Neural cell (in vitro differentiated cells): Measurements from ENCODE around the gene GCK.

Experiments
- CTCF ChIP-seq: fragments of 450-650 bp; IDR thresholded peaks from 2 replicates; pipeline ENCODE4 v1.5.1; 2014; ENCODE audit warnings: antibody characterized with exemption, mild to moderate bottlenecking, moderate library complexity; ENCODE audit not compliant: poor library complexity, severe bottlenecking
- EP300 ChIP-seq: fragments of 450-650 bp; conservative IDR thresholded peaks from 2 replicates; pipeline ENCODE4 v1.6.1; 2014; ENCODE audit warnings: antibody characterized with exemption, mild to moderate bottlenecking, moderate library complexity; ENCODE audit not compliant: poor library complexity, severe bottlenecking
- EZH2 ChIP-seq: fragments of 200-600, 300-800 bp; shearing (Covaris generic), sonication (generic); IDR thresholded peaks from 2 replicates; pipeline ENCODE4 v1.6.1; 2014; ENCODE audit warnings: antibody characterized with exemption, low read length, borderline replicate concordance, mild to moderate bottlenecking; ENCODE audit not compliant: insufficient read depth, poor library complexity, severe bottlenecking
- MXI1 ChIP-seq: fragments of 450-650 bp; conservative IDR thresholded peaks from 2 replicates; pipeline ENCODE4 v1.6.1; 2014; ENCODE audit warnings: antibody characterized with exemption, mild to moderate bottlenecking; ENCODE audit not compliant: poor library complexity, severe bottlenecking
- POLR2AphosphoS5 ChIP-seq: IDR thresholded peaks from 2 replicates; pipeline ENCODE4 v1.6.1; 2012
- RAD21 ChIP-seq: fragments of 450-650 bp; conservative IDR thresholded peaks from 2 replicates; pipeline ENCODE4 v1.6.1; 2014; ENCODE audit warnings: antibody characterized with exemption, mild to moderate bottlenecking, moderate library complexity
- REST ChIP-seq: IDR thresholded peaks from 2 replicates; pipeline ENCODE4 v1.6.1; 2012; ENCODE audit warnings: borderline replicate concordance
- SMC3 ChIP-seq: fragments of 450-650 bp; conservative IDR thresholded peaks from 2 replicates; pipeline ENCODE4 v1.6.1; 2014; ENCODE audit warnings: antibody characterized with exemption, mild to moderate bottlenecking, moderate library complexity; ENCODE audit not compliant: poor library complexity
- TAF1 ChIP-seq: IDR thresholded peaks from 2 replicates; pipeline ENCODE4 v1.6.1; 2012; ENCODE audit warnings: low read depth

GRCh38 chr7:44216521-44217222 is 27.4 kb upstream of the GCK start:
- no peak for TF ChIP-seq CTCF
- no peak for TF ChIP-seq REST
- no peak for TF ChIP-seq EZH2
- TF ChIP-seq EP300, result no peak
- TF ChIP-seq MXI1, result no peak
- no peak for TF ChIP-seq TAF1
- no peak for TF ChIP-seq RAD21
- TF ChIP-seq POLR2AphosphoS5, result no peak
- no peak for TF ChIP-seq SMC3
